ENCODE data around the gene B4GALNT3. TPM values are rescaled to one million over a fixed set of nuclear protein-coding genes. Genes with fewer than 3 reads are reported as not detected.

B4GALNT3 gene
- total and polyA plus RNA-seq, 2 experiments from 2014 or later: 4.4 to 13.9 TPM

DNA sequence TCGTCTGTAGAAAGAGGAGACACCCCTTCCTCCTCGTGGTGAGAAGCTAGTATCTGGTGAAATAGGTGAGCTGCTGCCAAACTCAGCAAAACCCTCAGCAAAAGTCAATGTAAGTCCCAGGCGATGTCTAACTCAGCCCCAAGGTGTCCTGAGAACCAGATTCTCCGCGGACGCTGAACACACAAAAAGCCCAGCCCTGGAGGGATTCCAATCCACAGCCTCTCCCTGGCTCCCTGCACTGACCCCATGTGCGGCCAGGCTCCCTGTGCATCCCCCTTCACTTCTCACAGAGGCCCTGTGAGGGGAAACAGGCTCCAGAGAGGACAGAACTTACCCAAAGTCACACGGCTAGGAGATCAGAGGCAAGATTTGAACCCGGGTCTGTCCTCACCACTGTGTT, 122.0 kb downstream of the B4GALNT3 start:
- Histone ChIP-seq H3K4me3 (no peak overlapping the region), H4K20me1 (ENCODE audit: insufficient read depth, poor library complexity, severe bottlenecking) (no peaks in the 10 kb centered on the region), H3K4me1 (ENCODE audit: insufficient read depth) (peaks cover 13% of the 10 kb centered on the region), H3K79me2 (no peaks in the 10 kb centered on the region), H3K9me2 (replicated peaks; ENCODE audit: insufficient read depth) (no peaks in the 10 kb centered on the region), H3K36me3 (replicated peaks; ENCODE audit: insufficient read depth, low read depth) (no peaks in the 10 kb centered on the region), H3K4me2 (no peak overlapping the region), H3K27me3 (no peaks in the 10 kb centered on the region), H2AFZ (no peak overlapping the region), H3K9me3 (ENCODE audit: low read depth) (no peaks in the 10 kb centered on the region), H3K27ac (no peak overlapping the region)
- 87% methylated on average over 9 of the region's 9 CpGs for WGBS (ENCODE audit: low lambda C conversion rate, missing lambda C conversion rate)
- no peak for DNase-seq (ENCODE audit: low spot score)
- TF ChIP-seq EZH2 (IDR thresholded peaks at IDR 0.05; ENCODE audit: borderline replicate concordance) (no peak), EZH2phosphoT487 (IDR thresholded peaks at IDR 0.05; ENCODE audit: low read depth, severe bottlenecking, unreplicated experiment) (no peak)
- TF ChIP-seq, protein P1, sequence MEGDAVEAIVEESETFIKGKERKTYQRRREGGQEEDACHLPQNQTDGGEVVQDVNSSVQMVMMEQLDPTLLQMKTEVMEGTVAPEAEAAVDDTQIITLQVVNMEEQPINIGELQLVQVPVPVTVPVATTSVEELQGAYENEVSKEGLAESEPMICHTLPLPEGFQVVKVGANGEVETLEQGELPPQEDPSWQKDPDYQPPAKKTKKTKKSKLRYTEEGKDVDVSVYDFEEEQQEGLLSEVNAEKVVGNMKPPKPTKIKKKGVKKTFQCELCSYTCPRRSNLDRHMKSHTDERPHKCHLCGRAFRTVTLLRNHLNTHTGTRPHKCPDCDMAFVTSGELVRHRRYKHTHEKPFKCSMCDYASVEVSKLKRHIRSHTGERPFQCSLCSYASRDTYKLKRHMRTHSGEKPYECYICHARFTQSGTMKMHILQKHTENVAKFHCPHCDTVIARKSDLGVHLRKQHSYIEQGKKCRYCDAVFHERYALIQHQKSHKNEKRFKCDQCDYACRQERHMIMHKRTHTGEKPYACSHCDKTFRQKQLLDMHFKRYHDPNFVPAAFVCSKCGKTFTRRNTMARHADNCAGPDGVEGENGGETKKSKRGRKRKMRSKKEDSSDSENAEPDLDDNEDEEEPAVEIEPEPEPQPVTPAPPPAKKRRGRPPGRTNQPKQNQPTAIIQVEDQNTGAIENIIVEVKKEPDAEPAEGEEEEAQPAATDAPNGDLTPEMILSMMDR (IDR thresholded peaks at IDR 0.05; ENCODE audit: poor library complexity): no peak

DNA sequence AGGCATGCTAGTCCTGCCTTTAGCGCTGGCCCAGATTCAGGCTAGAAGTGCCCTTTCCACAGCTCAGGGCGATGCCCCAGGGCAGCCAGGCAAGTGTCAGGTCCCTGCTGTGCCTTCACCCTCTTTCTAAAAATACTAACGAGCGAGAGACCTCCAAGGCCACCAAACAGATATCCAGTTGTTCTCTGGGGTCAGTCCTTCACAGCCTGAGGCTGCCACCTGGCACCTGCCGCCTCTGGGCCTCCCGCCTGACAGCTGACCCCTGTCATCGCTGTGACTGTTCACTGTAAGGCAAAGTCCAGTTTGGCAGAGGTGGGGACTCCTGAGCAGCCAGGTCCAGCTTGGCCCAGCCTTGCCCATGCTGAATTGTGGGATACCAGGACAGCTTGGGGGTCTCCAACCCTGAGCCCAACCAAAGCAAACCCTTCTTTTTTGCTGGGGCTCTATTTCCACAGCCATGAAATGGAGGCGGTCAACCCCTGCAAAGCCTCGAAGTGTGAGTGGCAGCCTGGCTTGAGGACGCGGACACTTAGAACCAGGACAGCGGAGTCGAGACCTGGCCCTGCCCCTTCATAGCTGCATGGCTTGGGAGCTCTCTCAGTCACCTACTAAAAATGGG, 123.6 kb downstream of the B4GALNT3 start:
- no peaks in the 10 kb centered on the region for H3K9me3 ChIP-seq (ENCODE audit: low read depth)
- no peaks in the 10 kb centered on the region for H3K79me2 ChIP-seq
- H4K20me1 ChIP-seq (ENCODE audit: insufficient read depth, poor library complexity, severe bottlenecking): no peaks in the 10 kb centered on the region
- peak; percentile 71 for DNase-seq (ENCODE audit: low spot score)
- TF ChIP-seq, protein P1 (IDR thresholded peaks at IDR 0.05; ENCODE audit: poor library complexity): peak; percentile 34
- TF ChIP-seq EZH2 (IDR thresholded peaks at IDR 0.05; ENCODE audit: borderline replicate concordance) (no peak), EZH2phosphoT487 (IDR thresholded peaks at IDR 0.05; ENCODE audit: low read depth, severe bottlenecking, unreplicated experiment) (no peak)
- H3K9me2 ChIP-seq (replicated peaks; ENCODE audit: insufficient read depth): no peaks in the 10 kb centered on the region
- H3K36me3 ChIP-seq (replicated peaks; ENCODE audit: insufficient read depth, low read depth): no peaks in the 10 kb centered on the region
- no peak overlapping the region for H3K4me3 ChIP-seq
- H3K4me1 ChIP-seq (ENCODE audit: insufficient read depth): peaks cover 13% of the 10 kb centered on the region
- no peak overlapping the region for H2AFZ ChIP-seq
- WGBS (ENCODE audit: low lambda C conversion rate, missing lambda C conversion rate): 56% methylated on average over 13 of the region's 13 CpGs
- peak overlapping the region; percentile 74 for H3K27ac ChIP-seq
- H3K4me2 ChIP-seq: no peak overlapping the region
- no peaks in the 10 kb centered on the region for H3K27me3 ChIP-seq

DNA sequence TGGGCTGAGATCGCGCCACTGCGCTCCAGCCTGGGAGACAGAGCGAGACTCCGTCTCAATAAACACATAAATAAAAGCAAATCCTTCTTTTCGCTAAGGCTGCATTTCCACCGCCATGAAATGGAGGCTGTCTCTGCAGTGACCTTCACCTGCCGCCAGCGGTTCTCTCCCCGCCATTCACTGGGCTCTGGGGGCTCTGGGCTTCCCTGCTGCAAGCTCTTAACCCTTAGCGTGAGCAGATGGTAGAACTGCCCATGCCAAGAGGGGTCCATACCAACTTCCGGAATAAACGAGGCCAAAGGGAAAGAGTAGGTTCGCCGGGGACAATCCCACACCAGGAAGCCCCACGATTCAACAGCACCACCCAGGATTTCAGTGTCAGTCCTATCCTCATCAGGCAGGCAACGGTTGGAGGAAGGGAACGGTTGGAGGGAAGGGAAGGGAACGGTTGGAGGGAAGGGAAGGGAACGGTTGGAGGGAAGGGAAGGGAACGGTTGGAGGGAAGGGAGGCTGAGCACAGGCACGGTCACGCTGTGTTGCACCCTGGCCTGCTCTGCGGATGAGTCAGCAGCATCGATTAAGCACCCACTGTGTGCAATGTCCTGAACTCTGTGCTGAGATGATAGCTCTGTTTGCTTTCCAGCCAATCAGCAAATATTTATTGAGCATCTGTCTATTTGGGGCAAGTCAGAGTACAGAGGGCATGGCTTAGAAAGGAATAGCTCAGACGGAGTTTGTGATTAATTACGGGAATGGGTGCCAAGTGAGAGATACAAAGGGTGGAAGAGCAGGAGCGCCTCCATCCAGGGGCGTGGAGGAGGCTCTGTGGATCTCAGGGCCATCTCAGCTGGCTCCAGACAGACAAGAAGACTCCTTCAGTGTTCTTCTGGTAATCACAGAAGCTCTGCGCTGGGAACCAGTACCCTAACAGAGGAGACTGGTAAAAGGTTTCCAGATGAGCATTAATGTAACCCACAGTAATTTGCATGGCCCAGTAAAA, 125.6 kb downstream of the B4GALNT3 start:
- H3K4me1 ChIP-seq (ENCODE audit: insufficient read depth): no peaks in the 10 kb centered on the region
- H3K27ac ChIP-seq: peak overlapping the region; percentile 51
- H3K79me2 ChIP-seq: no peaks in the 10 kb centered on the region
- H2AFZ ChIP-seq: no peak overlapping the region
- no peak for DNase-seq (ENCODE audit: low spot score)
- WGBS (ENCODE audit: low lambda C conversion rate, missing lambda C conversion rate): 83% methylated on average over 29 of the region's 30 CpGs
- no peaks in the 10 kb centered on the region for H3K36me3 ChIP-seq (replicated peaks; ENCODE audit: insufficient read depth, low read depth)
- H3K4me2 ChIP-seq: no peak overlapping the region
- TF ChIP-seq, protein P1 (IDR thresholded peaks at IDR 0.05; ENCODE audit: poor library complexity): no peak
- TF ChIP-seq EZH2phosphoT487 (IDR thresholded peaks at IDR 0.05; ENCODE audit: low read depth, severe bottlenecking, unreplicated experiment): no peak
- TF ChIP-seq EZH2 (IDR thresholded peaks at IDR 0.05; ENCODE audit: borderline replicate concordance): no peak
- no peaks in the 10 kb centered on the region for H4K20me1 ChIP-seq (ENCODE audit: insufficient read depth, poor library complexity, severe bottlenecking)
- H3K27me3 ChIP-seq: no peaks in the 10 kb centered on the region
- H3K9me2 ChIP-seq (replicated peaks; ENCODE audit: insufficient read depth): no peaks in the 10 kb centered on the region
- H3K9me3 ChIP-seq (ENCODE audit: low read depth): no peaks in the 10 kb centered on the region
- H3K4me3 ChIP-seq: no peak overlapping the region

All from hepatocyte (in vitro differentiated cells).